OCI-M2 (cell line): ENCODE measurements around the gene HAGHL.
"Not testable (repeated sequence)": the region's sequence is repeated elsewhere in the genome, so short reads cannot be mapped to it uniquely, and the experiment has no call there.

ENCODE experiments used
- DNase-seq: peaks from one replicate; lab custom pipeline; 2025; ENCODE audit not compliant: unreplicated experiment; lab: John Stamatoyannopoulos, UW

HAGHL gene

GRCh38 chr16:687499-687898 lies 39.4 kb upstream of the HAGHL start:
- DNase-seq, result no peak

- DNase-seq, result no peak
These were observed 37.6 kb upstream of the HAGHL start for GRCh38 chr16:689175-689897.

GRCh38 chr16:691242-691641 lies 35.7 kb upstream of the HAGHL start:
- DNase-seq, result not testable (repeated sequence)

- no peak for DNase-seq
These were observed 34.4 kb upstream of the HAGHL start for GRCh38 chr16:692356-693108.

GRCh38 chr16:693364-693763 lies 33.5 kb upstream of the HAGHL start:
- DNase-seq, result no peak

GRCh38 chr16:693766-694165 lies 33.1 kb upstream of the HAGHL start:
- no peak for DNase-seq

- DNase-seq, result no peak
These were observed 32.6 kb upstream of the HAGHL start for GRCh38 chr16:694187-694862.

GRCh38 chr16:694863-695354 lies 32.0 kb upstream of the HAGHL start:
- DNase-seq, result no peak

- DNase-seq, result no peak
These were observed 31.4 kb upstream of the HAGHL start for GRCh38 chr16:695355-696089.

- DNase-seq, result no peak
These were observed 27.8 kb upstream of the HAGHL start for GRCh38 chr16:698911-699671.

GRCh38 chr16:700684-701584 lies 26.0 kb upstream of the HAGHL start:
- DNase-seq, result no peak

GRCh38 chr16:702341-702740 lies 24.6 kb upstream of the HAGHL start:
- DNase-seq, result no peak

GRCh38 chr16:703406-703805 lies 23.5 kb upstream of the HAGHL start:
- DNase-seq, result no peak

GRCh38 chr16:704047-704446 lies 22.9 kb upstream of the HAGHL start:
- no peak for DNase-seq

- no peak for DNase-seq
These were observed 22.1 kb upstream of the HAGHL start for GRCh38 chr16:704552-705380.

- no peak for DNase-seq
These were observed 21.3 kb upstream of the HAGHL start, which contains the start of gene FBXL16 for GRCh38 chr16:705431-706188. FBXL16 (minus strand) TSS chr16:705801; CDS start chr16:697405, 8,396 bp downstream.

- no peak for DNase-seq
These were observed 20.5 kb upstream of the HAGHL start for GRCh38 chr16:706189-707061.
